ENCODE results near the gene PHACTR2.

PHACTR2 gene

GRCh38 chr6:143867236-143867635 is 189.5 kb downstream of the PHACTR2 start:
- TF ChIP-seq MAX (IDR thresholded peaks at IDR 0.05), result no peak
- no peak for TF ChIP-seq FOXM1 (IDR thresholded peaks at IDR 0.05; ENCODE audit: borderline replicate concordance, low read depth)
- no peak for TF ChIP-seq EP300 (IDR thresholded peaks at IDR 0.05; ENCODE audit: borderline replicate concordance)
- TF ChIP-seq CEBPB (IDR thresholded peaks at IDR 0.05), result no peak
- TF ChIP-seq TAF1 (IDR thresholded peaks at IDR 0.05; ENCODE audit: low read depth), result no peak
- no peak for TF ChIP-seq EGR1 (IDR thresholded peaks at IDR 0.05)
- no peak for TF ChIP-seq CREB1 (IDR thresholded peaks at IDR 0.05; ENCODE audit: low read depth)
- no peak for TF ChIP-seq TEAD4 (IDR thresholded peaks at IDR 0.05)
- no peak for TF ChIP-seq REST (IDR thresholded peaks at IDR 0.05; ENCODE audit: low read depth)
- TF ChIP-seq TCF12 (IDR thresholded peaks at IDR 0.05; ENCODE audit: low read depth), result no peak
- TF ChIP-seq RAD21 (IDR thresholded peaks at IDR 0.05; ENCODE audit: low read depth), result no peak
- no peak for TF ChIP-seq ZBTB7A (IDR thresholded peaks at IDR 0.05; ENCODE audit: low read depth)
- TF ChIP-seq YY1 (IDR thresholded peaks at IDR 0.05; ENCODE audit: low read depth), result no peak
- no peak for TF ChIP-seq NFIC (IDR thresholded peaks at IDR 0.05)
- TF ChIP-seq USF1 (IDR thresholded peaks at IDR 0.05), result no peak

DNA sequence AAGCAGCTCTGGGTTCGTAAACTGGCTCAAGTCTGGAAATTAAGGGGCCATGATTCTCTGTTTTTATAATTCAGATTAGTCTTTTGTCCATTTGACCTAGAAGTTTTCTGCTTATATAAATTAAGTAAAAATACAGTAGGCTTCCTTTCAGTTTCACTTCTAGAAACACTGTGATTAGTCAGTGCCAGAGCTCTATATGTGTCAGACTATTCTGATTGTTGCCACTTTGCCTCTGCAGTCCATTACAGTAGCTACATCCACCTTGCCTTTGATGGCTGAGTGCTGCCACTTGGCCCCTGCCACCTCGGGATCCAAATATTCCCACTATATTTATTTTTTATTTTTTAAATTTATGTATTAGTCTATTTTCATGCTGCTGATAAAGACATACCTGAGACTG is 194.4 kb downstream of the PHACTR2 start:
- TF ChIP-seq TCF12 (IDR thresholded peaks at IDR 0.05; ENCODE audit: low read depth) (no peak), ZBTB7A (IDR thresholded peaks at IDR 0.05; ENCODE audit: low read depth) (no peak), REST (IDR thresholded peaks at IDR 0.05; ENCODE audit: low read depth) (no peak), YY1 (IDR thresholded peaks at IDR 0.05; ENCODE audit: low read depth) (no peak), USF1 (IDR thresholded peaks at IDR 0.05) (no peak), TEAD4 (IDR thresholded peaks at IDR 0.05) (no peak), TAF1 (IDR thresholded peaks at IDR 0.05; ENCODE audit: low read depth) (no peak), CEBPB (IDR thresholded peaks at IDR 0.05) (no peak), MAX (IDR thresholded peaks at IDR 0.05) (no peak), EP300 (IDR thresholded peaks at IDR 0.05; ENCODE audit: borderline replicate concordance) (no peak), FOXM1 (IDR thresholded peaks at IDR 0.05; ENCODE audit: borderline replicate concordance, low read depth) (no peak), EGR1 (IDR thresholded peaks at IDR 0.05) (no peak), CREB1 (IDR thresholded peaks at IDR 0.05; ENCODE audit: low read depth) (no peak), NFIC (IDR thresholded peaks at IDR 0.05) (no peak), RAD21 (IDR thresholded peaks at IDR 0.05; ENCODE audit: low read depth) (no peak)

DNA sequence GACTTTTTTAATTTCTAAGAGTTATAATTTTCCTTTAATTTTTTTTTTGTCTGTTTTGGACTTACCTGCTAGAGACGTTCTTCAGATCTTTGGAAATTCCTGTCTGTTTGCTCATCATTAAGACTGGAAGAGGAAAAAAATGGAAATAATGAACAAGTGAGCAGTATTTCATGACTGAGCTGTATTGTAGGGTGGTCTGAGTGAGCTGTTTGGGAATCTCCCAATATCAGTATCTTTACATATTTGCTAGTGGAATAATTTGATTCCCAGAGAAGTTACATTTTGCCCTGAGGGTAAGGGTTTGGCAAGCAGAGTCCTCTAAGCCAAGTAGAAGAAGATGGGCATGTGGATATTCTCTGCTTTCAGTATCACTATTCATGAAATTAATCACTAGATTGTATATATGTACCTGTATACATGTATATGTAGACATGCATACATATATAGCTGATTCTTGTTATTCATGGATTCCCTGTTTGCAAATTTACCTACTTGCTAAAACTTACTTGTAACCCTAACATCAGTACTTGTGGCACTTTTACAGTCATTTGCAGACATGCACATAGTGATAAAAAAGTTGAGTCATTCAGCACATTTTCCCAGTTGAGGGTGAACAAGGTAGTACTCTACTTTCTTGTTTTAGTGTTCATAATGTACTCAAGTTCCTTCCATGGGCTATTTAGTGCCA is 200.0 kb downstream of the PHACTR2 start:
- no peak for TF ChIP-seq RAD21 (IDR thresholded peaks at IDR 0.05; ENCODE audit: low read depth)

- TF ChIP-seq NFIC (IDR thresholded peaks at IDR 0.05) (no peak), REST (IDR thresholded peaks at IDR 0.05; ENCODE audit: low read depth) (no peak), USF1 (IDR thresholded peaks at IDR 0.05) (no peak), CREB1 (IDR thresholded peaks at IDR 0.05; ENCODE audit: low read depth) (no peak), RAD21 (IDR thresholded peaks at IDR 0.05; ENCODE audit: low read depth) (no peak), TCF12 (IDR thresholded peaks at IDR 0.05; ENCODE audit: low read depth) (no peak), ZBTB7A (IDR thresholded peaks at IDR 0.05; ENCODE audit: low read depth) (no peak), FOXM1 (IDR thresholded peaks at IDR 0.05; ENCODE audit: borderline replicate concordance, low read depth) (no peak), YY1 (IDR thresholded peaks at IDR 0.05; ENCODE audit: low read depth) (no peak)
Observed at GRCh38 chr6:143878272-143878760, 200.6 kb downstream of the PHACTR2 start.

Data from Ishikawa (cell line).